Fibroblast of pulmonary artery (primary cell): ENCODE results near the gene PHLPP1.

Experiments used
- DNase-seq: peaks from one replicate; pipeline ENCODE4 v3.0.0-alpha.2; 2010; ENCODE audit warnings: low read depth
- H3K4me3 ChIP-seq: replicated peaks from 2 replicates; pipeline ENCODE4 v1.5.1; 2011; ENCODE audit warnings: low read depth, mild to moderate bottlenecking, control low read depth, low read length, moderate library complexity
- CTCF ChIP-seq: IDR thresholded peaks from 2 replicates; pipeline ENCODE4 v1.5.1; 2011; ENCODE audit warnings: mild to moderate bottlenecking, control low read depth, low read length, inconsistent platforms; ENCODE audit errors: missing control alignments

PHLPP1 gene

DNA sequence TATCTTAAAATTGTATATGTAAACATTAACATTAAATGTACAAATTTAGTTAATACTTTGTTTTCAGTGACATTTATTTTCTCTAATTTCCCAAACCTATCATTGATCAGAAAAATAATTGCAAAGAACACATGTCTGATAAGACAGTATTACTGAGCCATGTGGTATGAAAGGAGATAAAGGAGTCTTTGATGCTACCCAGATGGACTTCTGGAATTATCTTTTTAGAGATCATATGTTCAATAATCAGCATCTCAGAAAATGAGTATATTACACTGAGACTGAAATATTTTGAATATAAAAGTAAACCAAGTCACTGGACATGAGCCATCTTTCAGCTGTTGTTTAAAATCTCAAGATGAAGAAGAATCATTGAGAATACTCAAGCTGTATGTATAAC lies 153.3 kb downstream of the PHLPP1 start:
- no peak for TF ChIP-seq CTCF
- DNase-seq, result no peak
- H3K4me3 ChIP-seq, result no peak overlapping the region

- H3K4me3 ChIP-seq, result no peak overlapping the region
- TF ChIP-seq CTCF, result no peak
- no peak for DNase-seq
These were observed 155.3 kb downstream of the PHLPP1 start for GRCh38 chr18:62870643-62871042.

DNA sequence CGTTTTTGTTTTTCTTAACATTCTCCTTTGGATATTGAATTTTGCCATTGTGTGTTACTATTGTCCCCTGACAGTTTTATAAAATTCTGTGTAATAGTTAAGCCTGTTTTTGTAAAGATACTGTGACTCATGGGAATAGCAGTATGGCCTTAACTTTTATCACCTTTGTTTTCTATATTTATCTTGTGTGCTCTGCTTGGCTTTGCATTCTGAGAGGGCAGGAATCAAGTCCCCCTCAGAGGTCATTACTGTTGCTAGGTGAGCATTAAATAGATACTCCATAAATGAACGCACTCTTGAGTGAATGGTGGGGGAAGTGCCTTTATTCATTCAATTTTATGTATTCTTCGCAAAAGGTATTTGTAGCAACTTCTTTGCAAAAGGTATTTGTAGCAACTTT lies 160.0 kb downstream of the PHLPP1 start:
- TF ChIP-seq CTCF, result no peak
- H3K4me3 ChIP-seq, result no peak overlapping the region
- DNase-seq, result no peak

DNA sequence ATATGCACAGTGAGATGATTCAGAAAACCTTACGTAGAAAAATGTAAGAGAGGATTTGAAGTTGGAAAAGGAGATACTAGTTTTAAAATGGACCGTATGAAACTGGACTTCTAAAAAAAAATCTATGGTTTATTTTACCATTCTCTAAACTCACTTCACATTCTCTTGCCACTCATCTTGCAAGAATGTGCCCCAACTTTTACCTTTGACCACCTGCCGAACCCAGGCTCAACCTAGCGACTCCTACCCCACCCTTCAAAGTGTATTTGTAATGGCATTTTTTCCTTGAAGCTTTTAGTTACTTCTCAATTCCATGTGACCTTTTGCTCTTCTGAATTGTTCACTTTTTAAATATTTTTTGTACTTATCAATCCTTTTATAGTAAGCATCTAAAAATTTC lies 160.8 kb downstream of the PHLPP1 start:
- TF ChIP-seq CTCF, result no peak
- no peak overlapping the region for H3K4me3 ChIP-seq
- no peak for DNase-seq

- DNase-seq, result peak; percentile 6
- H3K4me3 ChIP-seq, result no peak overlapping the region
- TF ChIP-seq CTCF, result no peak
These were observed 161.5 kb downstream of the PHLPP1 start for GRCh38 chr18:62876828-62877227.

GRCh38 chr18:62877411-62878221 lies 162.3 kb downstream of the PHLPP1 start:
- peak overlapping the region; percentile 1 for H3K4me3 ChIP-seq
- TF ChIP-seq CTCF, result peak; percentile 22
- peak; percentile 88 for DNase-seq

DNA sequence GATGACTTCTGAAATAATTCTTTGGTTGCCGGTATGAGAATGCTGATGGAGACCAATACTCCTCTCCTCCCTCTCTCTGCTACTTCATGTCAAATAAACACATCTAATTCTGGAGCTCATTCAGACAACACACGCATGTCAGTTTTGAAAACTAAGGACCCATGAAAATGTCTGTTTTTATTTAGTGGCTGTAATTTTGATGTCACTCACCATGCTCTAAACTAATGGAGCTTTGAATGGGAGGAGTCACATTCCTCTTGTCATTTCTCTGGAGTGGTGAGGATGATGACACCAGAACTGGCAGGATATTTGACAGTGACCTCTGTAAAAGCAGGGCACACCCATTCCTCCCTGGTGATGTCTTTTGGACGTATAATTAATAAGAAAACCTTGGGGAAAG lies 163.0 kb downstream of the PHLPP1 start:
- no peak for TF ChIP-seq CTCF
- no peak for DNase-seq
- no peak overlapping the region for H3K4me3 ChIP-seq
